Measurements from ENCODE around the gene TRAF2. TPM values are rescaled to one million over a fixed set of nuclear protein-coding genes. Genes with fewer than 3 reads are reported as not detected.

TRAF2 gene
- total RNA-seq, 2 donors from 2014 or later: 55.7 to 107 TPM

DNA sequence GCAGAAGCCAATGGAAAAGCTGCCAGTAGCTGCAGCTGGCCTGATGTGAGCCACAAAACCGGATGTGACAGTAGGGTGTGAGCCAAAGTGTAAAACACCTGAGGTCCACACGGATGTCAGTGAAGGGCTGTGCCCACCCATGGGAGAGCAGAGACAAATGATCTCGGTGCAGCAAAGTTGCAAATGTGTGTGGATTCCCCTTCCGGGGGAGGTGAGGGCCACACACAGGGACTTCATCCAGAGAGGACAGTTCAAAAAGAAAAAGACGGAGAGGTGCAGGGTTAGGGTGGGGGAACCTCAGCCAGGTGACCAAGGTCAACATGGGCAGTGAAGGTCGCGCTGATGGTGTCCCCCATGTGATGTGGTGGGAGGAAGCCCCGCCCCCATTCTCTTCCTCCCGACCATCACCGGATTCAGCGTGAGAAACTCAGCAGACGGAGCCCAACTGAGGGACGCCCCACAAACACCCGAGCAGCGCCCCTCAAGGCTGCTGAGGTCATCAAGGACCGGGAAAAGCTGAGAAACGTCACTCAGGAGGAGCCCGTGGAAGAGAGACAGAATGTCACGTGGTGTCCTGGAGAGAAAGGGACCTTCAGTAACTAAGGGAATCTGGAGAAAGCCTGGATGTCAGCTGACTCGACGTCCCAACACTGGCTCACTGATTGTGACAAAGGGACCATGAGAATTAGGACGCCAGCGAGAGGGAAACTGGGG lies 79.6 kb downstream of the TRAF2 start:
- DNase-seq (ENCODE audit: low spot score): no peak
- H3K27me3 Mint-ChIP-seq: no peaks in the 10 kb centered on the region
- H3K27ac Mint-ChIP-seq: peak overlapping the region; percentile 43 to 91
- no peaks in the 10 kb centered on the region for H3K9me3 Mint-ChIP-seq
- H3K36me3 Mint-ChIP-seq: no peaks in the 10 kb centered on the region
- peak; percentile 39 to 52 for ATAC-seq
- peak overlapping the region; percentile 73 for H3K4me3 Mint-ChIP-seq
- H3K4me1 Mint-ChIP-seq (ENCODE audit: low read depth in 2 of 2): peaks cover 19% of the 10 kb centered on the region in 2 donors

DNA sequence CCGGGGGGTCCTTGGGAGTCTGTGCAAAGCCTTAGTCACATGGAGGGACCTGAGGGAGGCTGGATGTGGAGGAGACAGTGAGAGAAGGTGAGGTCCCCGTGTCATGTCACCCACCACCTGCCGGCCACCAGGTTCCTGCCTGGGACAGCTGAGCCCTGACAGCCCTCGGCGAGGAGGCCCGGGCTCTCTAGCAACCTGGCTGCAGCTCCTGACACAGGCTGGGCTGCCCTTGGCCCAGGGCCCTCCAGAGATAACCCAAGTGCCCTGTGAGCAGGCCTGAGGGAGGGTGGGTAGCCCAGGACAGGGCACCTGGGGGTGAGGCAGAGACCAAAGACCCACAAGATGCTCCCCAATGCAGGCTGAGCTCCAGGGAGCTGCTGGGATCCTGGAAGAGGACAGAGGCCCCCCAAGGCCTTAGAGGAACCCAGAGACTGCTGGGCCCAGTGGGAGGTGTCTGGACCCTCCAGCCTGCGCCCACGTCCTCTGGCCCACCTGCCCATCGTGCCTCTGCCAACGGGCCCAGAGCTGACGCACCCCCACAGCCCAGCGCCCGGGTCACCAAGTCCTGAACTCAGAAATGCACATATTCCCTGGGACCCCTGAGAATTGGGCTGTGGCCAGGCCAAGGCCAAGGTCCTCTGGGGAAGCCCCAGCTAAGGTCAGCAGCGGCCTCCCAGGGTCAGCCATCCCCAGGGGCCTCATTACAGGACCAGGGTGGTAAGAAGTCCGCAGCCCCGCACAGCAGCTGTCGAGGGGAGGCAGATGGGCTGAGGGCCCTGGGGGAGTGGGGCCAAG lies 82.2 kb downstream of the TRAF2 start:
- Mint-ChIP-seq H3K4me1 (ENCODE audit: low read depth in 2 of 2) (peaks cover 7 to 11% of the 10 kb centered on the region in 2 donors), H3K36me3 (no peaks in the 10 kb centered on the region), H3K27me3 (no peaks in the 10 kb centered on the region), H3K27ac (no peak overlapping the region), H3K4me3 (no peak overlapping the region), H3K9me3 (no peaks in the 10 kb centered on the region)
- ATAC-seq (no peak), DNase-seq (ENCODE audit: low spot score) (no peak)

DNA sequence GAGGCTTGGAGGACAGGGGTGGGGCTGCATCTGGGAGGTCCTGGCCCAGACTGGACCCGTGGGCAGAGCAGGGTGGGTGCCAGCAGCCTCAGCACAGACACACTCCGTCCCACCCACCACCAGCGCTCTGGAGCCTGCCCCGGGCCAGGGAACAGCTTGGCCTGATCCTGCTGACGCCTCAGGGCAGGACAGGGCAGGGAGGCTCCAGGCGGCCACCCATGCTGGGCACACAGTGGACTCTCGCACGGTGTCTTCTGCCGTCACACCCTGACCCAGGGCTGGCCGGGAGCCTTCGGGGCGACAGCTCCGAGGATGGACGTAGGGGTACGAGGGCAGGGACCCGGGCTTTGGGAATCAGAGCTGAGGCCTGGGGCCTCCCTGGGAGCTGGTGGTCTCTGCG lies 82.8 kb downstream of the TRAF2 start:
- peaks cover 7 to 11% of the 10 kb centered on the region in 2 donors for H3K4me1 Mint-ChIP-seq (ENCODE audit: low read depth in 2 of 2)
- H3K27ac Mint-ChIP-seq: no peak overlapping the region
- no peaks in the 10 kb centered on the region for H3K27me3 Mint-ChIP-seq
- H3K4me3 Mint-ChIP-seq: no peak overlapping the region
- DNase-seq (ENCODE audit: low spot score) (no peak), ATAC-seq (no peak)
- H3K9me3 Mint-ChIP-seq: no peaks in the 10 kb centered on the region
- no peaks in the 10 kb centered on the region for H3K36me3 Mint-ChIP-seq

DNA sequence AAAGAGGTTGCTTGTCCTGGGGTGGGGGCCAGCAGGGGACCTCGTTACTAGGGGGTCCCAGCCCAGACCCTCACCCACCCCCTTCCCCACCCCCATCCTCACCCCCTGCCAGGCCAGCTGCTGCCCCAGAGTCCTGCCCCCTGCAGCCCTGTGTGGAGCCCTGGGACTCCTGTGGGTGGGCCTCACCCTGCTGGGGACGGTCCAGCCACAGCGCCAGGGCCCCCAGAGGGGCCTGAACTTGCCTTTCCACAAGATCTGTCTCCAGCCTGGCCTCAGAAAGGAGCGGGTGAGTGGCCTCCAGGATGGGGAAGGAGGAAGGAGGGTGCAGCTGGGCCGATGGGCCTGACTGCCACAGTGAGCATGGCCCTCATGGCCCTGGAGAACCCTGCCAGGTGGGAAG lies 83.5 kb downstream of the TRAF2 start:
- Mint-ChIP-seq H3K27me3 (no peaks in the 10 kb centered on the region), H3K4me3 (no peak overlapping the region), H3K27ac (no peak overlapping the region), H3K9me3 (no peaks in the 10 kb centered on the region), H3K4me1 (ENCODE audit: low read depth in 2 of 2) (peaks cover 7 to 11% of the 10 kb centered on the region in 2 donors), H3K36me3 (no peaks in the 10 kb centered on the region)
- ATAC-seq (no peak), DNase-seq (ENCODE audit: low spot score) (no peak)

DNA sequence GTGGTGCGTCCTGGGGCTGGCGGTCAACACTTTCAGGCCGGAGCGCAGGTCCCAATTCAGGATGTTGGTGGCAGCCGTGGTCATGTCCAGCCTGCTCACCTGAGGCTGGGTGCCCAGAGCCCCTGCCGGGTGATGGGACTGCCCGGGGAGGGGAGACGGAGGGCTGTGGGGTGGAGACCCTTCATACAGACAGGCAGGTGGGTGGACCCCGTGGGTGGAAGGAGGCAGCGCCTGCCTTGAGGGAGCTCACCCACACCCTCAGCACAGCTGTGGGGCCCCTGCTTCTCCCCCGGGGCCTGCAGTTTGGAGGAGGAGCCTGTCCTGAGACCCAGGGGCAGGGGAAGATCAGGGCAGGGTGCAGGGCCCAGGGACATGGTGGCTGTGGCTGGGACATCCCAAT lies 84.0 kb downstream of the TRAF2 start:
- H3K4me3 Mint-ChIP-seq: no peak overlapping the region
- no peak overlapping the region for H3K27ac Mint-ChIP-seq
- no peaks in the 10 kb centered on the region for H3K36me3 Mint-ChIP-seq
- DNase-seq (ENCODE audit: low spot score) (no peak), ATAC-seq (no peak)
- H3K9me3 Mint-ChIP-seq: no peaks in the 10 kb centered on the region
- peaks cover 11 to 14% of the 10 kb centered on the region in 2 donors for H3K4me1 Mint-ChIP-seq (ENCODE audit: low read depth in 2 of 2)
- H3K27me3 Mint-ChIP-seq: no peaks in the 10 kb centered on the region

DNA sequence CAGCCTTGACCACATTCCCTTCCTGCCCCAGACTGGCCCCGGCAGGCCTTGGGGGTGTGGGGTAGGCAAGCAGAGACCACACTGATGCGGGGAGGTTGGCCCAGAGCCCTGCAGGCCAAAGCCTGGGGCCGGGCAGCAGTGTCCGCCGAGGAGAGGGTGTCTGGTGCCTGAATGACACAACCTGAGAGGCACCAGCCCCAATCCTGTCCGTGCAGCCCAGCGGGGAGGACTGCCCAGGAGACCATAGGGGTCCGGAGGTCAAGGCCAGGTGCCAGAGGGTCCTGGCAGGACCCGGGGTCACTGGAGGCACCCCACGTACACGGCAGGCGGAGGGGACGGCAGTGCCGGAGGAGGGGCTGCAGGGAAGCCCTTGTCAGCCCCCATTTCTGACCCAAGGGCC lies 85.4 kb downstream of the TRAF2 start:
- ATAC-seq (no peak), DNase-seq (ENCODE audit: low spot score) (no peak)
- no peaks in the 10 kb centered on the region for H3K9me3 Mint-ChIP-seq
- H3K27me3 Mint-ChIP-seq: no peaks in the 10 kb centered on the region
- no peak overlapping the region for H3K4me3 Mint-ChIP-seq
- H3K27ac Mint-ChIP-seq: no peak overlapping the region
- peaks cover 6 to 13% of the 10 kb centered on the region in 2 donors for H3K4me1 Mint-ChIP-seq (ENCODE audit: low read depth in 2 of 2)
- no peaks in the 10 kb centered on the region for H3K36me3 Mint-ChIP-seq

DNA sequence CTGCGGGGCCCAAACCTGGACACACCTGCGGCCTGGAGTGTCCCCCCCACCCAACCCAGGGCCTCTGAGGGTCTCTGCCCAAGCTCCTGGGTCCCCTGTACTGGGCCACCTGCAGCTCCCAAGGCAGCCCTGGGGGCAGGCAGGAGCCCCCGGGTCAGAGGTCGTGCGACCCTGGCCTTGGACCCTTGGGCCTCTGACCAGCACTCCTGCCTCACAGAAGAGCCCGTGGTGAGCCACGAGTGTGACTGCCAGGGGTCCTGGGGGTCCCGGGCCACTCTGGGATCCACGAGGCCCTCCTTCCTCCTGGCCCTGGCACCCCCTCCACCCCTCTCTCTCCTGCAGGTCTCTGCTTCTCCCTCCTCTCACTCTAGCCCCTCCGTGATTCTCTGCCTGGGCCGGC lies 86.0 kb downstream of the TRAF2 start:
- no peak overlapping the region for H3K4me3 Mint-ChIP-seq
- DNase-seq (ENCODE audit: low spot score) (no peak), ATAC-seq (no peak)
- H3K9me3 Mint-ChIP-seq: no peaks in the 10 kb centered on the region
- no peaks in the 10 kb centered on the region for H3K36me3 Mint-ChIP-seq
- peaks cover 6 to 13% of the 10 kb centered on the region in 2 donors for H3K4me1 Mint-ChIP-seq (ENCODE audit: low read depth in 2 of 2)
- H3K27ac Mint-ChIP-seq: no peak overlapping the region
- H3K27me3 Mint-ChIP-seq: no peaks in the 10 kb centered on the region

DNA sequence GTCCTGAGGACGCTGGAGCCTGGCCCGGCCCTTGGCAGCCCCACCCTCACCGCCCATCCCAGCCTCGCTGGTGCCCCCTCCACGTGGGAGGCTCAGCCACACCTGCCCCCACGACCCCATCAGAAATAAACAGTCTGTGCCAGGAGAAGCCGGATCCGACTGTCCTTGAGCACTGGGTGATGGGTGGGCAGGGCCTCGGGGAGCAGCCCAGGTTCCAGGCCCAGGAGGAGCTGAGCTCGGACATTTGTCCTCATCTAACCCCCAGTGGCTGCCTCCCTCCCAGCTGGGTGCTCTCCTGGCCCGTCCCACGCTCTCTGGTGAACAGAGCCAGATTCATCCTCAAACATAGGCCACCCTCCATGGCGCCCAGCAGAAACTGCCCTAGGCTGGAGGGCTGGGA lies 86.4 kb downstream of the TRAF2 start:
- Mint-ChIP-seq H3K4me3 (no peak overlapping the region), H3K4me1 (ENCODE audit: low read depth in 2 of 2) (peaks cover 6 to 13% of the 10 kb centered on the region in 2 donors), H3K36me3 (no peaks in the 10 kb centered on the region), H3K27me3 (no peaks in the 10 kb centered on the region), H3K27ac (no peak overlapping the region), H3K9me3 (no peaks in the 10 kb centered on the region)
- DNase-seq (ENCODE audit: low spot score): no peak
- no peak for ATAC-seq

DNA sequence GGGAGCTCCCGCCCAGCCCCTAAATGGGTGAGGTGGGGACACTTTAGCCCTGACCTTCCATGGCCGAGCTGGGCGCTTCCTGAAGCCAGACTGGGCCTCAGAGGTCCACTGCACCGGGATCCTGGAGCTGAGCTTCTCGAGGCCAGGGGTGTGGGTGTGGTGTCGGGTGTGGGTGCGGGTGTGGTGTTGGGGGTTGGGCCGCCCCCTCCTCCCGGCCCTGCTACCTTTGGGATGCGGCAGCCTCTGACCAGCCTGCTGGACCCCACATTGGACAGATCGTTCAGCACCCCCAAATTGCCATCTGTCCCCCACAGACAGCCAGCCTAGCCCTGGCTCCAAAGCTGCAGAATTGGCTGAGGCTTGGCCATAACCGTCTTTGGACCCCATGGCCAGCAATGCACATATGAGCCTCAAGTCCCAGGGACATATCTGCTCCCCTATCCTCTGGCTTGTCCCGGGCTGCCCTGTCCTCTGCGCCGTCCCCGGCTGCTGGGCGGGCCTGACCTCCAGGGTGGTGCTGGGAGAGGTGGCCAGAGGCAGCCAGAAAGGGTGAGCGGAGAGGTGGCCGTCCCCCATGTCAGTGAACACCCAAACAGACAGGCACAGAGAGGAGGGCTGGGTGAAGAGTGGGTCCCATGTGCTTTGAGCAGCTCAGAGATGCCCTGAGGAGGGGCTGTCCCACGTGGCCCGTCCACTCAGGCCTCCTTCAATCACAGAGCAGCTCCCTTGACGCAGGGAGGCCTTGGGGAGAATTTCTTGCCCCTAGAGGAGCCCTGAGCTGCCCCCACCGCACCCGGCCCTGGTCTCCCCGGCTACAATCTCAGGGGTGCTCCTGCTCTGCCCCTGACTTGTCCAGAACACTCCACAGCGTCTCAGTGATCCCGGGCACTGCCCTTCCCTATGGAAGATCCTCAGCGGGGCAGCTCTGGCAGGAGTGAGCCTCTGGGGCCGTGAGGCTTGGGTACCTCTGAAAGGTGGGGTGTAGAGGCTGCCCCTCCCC lies 87.6 kb downstream of the TRAF2 start:
- no peaks in the 10 kb centered on the region for H3K36me3 Mint-ChIP-seq
- no peak overlapping the region for H3K4me3 Mint-ChIP-seq
- no peak overlapping the region for H3K27ac Mint-ChIP-seq
- no peaks in the 10 kb centered on the region for H3K9me3 Mint-ChIP-seq
- no peaks in the 10 kb centered on the region for H3K27me3 Mint-ChIP-seq
- ATAC-seq (no peak), DNase-seq (ENCODE audit: low spot score) (no peak)
- peaks cover 6 to 13% of the 10 kb centered on the region in 2 donors for H3K4me1 Mint-ChIP-seq (ENCODE audit: low read depth in 2 of 2)

DNA sequence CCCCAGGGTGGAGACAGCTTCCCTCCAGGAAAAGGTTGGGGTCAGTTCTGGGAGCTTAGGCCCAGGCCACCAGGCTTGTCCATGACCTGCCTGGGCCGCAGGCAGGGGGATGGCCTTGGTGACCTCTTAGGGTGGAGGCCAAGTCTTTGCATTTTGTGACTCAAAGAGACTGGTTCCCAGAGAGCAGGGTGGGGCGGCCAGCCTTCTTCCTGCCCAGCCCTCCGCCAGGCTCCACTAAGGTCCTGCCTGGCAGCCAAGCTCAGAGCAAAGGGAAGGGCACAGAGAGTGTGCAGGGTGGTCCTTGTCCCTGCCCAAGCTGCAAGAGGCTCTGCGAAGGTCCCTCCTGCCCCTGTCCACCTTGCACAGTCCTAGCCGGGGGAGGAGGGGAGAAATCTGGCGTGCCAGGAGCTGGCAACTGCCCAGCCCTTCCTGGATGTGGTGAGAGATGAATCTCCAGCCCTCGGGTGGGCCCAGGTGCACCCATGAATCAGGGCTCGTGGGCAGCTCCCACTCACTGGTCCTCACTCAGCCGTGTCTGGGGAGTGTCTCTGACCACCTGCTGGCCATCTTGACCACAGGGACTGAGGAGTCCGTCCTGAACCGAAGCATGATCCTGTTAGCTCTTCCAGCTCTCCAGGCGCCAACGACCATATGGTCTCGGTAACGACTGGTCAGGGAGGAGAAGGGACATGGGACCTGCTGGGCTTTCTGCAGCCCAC lies 88.7 kb downstream of the TRAF2 start:
- no peak for DNase-seq (ENCODE audit: low spot score)
- peaks cover 6 to 13% of the 10 kb centered on the region in 2 donors for H3K4me1 Mint-ChIP-seq (ENCODE audit: low read depth in 2 of 2)
- H3K9me3 Mint-ChIP-seq: no peaks in the 10 kb centered on the region
- H3K27ac Mint-ChIP-seq: peak overlapping the region; percentile 58 to 72
- H3K36me3 Mint-ChIP-seq: no peaks in the 10 kb centered on the region
- ATAC-seq: no peak
- peak overlapping the region; percentile 63 for H3K4me3 Mint-ChIP-seq
- no peaks in the 10 kb centered on the region for H3K27me3 Mint-ChIP-seq

DNA sequence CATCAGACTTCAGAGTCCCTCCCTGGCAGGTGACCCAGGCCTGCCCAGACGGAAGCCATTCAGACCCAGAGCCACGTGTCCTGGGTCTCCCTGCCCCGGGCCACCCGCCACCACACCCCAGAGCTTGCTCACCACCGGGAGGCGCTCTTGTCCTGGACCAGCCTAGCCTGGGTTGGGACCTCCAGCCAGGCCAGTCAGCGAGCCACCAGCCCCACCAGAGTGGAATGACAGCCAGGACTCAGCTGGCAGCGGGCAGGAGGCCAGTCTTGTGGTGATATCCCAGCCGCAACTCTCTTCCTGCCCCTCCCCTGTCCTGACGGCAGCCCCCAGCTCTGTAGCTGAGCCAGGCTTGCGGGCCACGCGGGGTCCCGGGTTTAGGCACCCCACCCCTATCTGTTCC lies 89.3 kb downstream of the TRAF2 start:
- H3K27ac Mint-ChIP-seq: peak overlapping the region; percentile 58 to 72
- H3K4me1 Mint-ChIP-seq (ENCODE audit: low read depth in 2 of 2): peaks cover 6 to 13% of the 10 kb centered on the region in 2 donors
- no peaks in the 10 kb centered on the region for H3K36me3 Mint-ChIP-seq
- no peaks in the 10 kb centered on the region for H3K27me3 Mint-ChIP-seq
- no peaks in the 10 kb centered on the region for H3K9me3 Mint-ChIP-seq
- peak overlapping the region; percentile 63 for H3K4me3 Mint-ChIP-seq
- ATAC-seq (peak; percentile 39 to 46), DNase-seq (ENCODE audit: low spot score) (no peak)
